Vagina (tissue), 2 donors: Measurements from ENCODE around the gene PIN4.

ENCODE experiments used
- CTCF ChIP-seq, 3 experiments: fragments of 450-650 bp in 2 of 3; fragments of 200-600 bp in 1 of 3; sonication (generic) in 1 of 3; IDR thresholded peaks; one replicate each; pipeline ENCODE4 v1.5.1; 2017 to 2019; ENCODE audit warnings: antibody characterized with exemption in 3 of 3, mild to moderate bottlenecking in 2 of 3, moderate library complexity in 2 of 3
- POLR2A ChIP-seq, 2 donors: fragments of 450-650 bp; IDR thresholded peaks; one replicate each; pipeline ENCODE4 v1.6.1; 2017; ENCODE audit warnings: antibody characterized with exemption in 2 of 2, mild to moderate bottlenecking in 2 of 2, moderate library complexity in 2 of 2
- POLR2AphosphoS5 ChIP-seq, 2 donors: sonication (generic); formaldehyde crosslinking; IDR thresholded peaks; one replicate each; pipeline ENCODE4 v1.9.0; 2017; ENCODE audit warnings: antibody characterized with exemption in 2 of 2, mild to moderate bottlenecking in 2 of 2, low read depth in 1 of 2; ENCODE audit not compliant: insufficient read depth in 1 of 2

- TF ChIP-seq CTCF (IDR thresholded peaks at IDR 0.05), result no peak
- TF ChIP-seq POLR2A (IDR thresholded peaks at IDR 0.05), result no peak
- TF ChIP-seq POLR2AphosphoS5 (IDR thresholded peaks at IDR 0.05; ENCODE audit: insufficient read depth in 1 of 2, low read depth in 1 of 2), result no peak
These were observed 1.0 kb upstream of the PIN4 start for GRCh38 chrX:72180539-72180938.
